NB4 (cell line): Measurements from ENCODE around the gene ICAM1.

Source experiments
- DNase-seq: peaks from one replicate; pipeline ENCODE4 v3.0.0; 2010; ENCODE audit warnings: low read depth
- H3K4me3 ChIP-seq: one replicate; pipeline ENCODE4 v1.5.1; 2011; ENCODE audit warnings: mild to moderate bottlenecking, low read depth, low read length, moderate library complexity
- MYC ChIP-seq: IDR thresholded peaks from 2 replicates; pipeline ENCODE4 v1.6.1; 2011; ENCODE audit warnings: low read depth, low read length
- POLR2A ChIP-seq: IDR thresholded peaks from 2 replicates; pipeline ENCODE4 v1.6.1; 2011; ENCODE audit warnings: mild to moderate bottlenecking; ENCODE audit not compliant: insufficient read length; ENCODE audit errors: extremely low read depth
- TF ChIP-seq, protein P1 (sequence below): IDR thresholded peaks from 2 replicates; pipeline ENCODE4 v1.6.1; 2011; ENCODE audit warnings: low read depth, low read length
- TF ChIP-seq, protein P2 (sequence below): IDR thresholded peaks from one replicate; pipeline ENCODE4 v1.5.1; 2012; ENCODE audit warnings: low read depth, low read length

ICAM1 gene

DNA sequence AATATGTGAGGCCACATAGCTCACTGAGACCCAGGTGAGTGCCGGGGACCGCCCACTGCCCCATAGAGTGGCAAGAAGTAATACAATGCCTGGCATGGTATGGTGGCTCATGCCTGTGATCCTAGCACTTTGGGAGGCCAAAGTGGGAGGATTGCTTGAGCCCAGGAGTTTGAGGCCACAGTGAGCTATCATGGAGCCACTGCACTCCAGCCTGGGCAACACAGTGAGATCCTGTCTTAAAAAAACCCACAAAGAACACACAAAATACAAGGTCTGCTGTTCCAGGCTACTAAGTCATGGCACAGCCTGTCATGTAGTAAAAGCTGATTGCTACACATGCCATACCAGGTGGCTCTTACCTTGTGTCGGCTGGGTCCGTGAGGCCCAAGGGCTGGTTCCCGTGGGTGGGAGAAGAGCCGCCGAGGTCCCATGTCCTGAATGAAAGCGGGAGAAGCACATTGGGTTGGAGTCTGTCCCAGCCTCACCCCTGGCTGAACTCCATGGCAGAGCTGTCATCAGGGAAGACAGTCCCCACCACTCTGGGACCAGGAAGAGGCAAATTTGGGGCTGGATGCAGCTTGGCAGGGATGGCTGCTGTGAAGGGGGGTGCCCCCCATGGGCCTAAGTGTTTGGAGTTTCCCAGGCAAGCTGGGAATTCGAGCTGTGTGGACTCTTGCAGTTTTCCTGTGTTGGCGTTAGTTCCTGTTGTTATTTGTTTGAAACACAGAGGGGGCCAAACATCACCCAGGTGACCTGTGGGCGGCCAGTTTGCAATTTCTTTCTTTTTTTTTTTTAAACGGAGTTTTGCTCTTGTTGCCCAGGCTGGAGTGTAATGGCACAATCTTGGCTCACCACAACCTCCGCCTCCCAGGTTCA, 48.1 kb downstream of the ICAM1 start:
- TF ChIP-seq MYC (no peak), POLR2A (no peak)
- TF ChIP-seq, protein P1, sequence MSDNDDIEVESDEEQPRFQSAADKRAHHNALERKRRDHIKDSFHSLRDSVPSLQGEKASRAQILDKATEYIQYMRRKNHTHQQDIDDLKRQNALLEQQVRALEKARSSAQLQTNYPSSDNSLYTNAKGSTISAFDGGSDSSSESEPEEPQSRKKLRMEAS = no peak
- TF ChIP-seq, protein P2, sequence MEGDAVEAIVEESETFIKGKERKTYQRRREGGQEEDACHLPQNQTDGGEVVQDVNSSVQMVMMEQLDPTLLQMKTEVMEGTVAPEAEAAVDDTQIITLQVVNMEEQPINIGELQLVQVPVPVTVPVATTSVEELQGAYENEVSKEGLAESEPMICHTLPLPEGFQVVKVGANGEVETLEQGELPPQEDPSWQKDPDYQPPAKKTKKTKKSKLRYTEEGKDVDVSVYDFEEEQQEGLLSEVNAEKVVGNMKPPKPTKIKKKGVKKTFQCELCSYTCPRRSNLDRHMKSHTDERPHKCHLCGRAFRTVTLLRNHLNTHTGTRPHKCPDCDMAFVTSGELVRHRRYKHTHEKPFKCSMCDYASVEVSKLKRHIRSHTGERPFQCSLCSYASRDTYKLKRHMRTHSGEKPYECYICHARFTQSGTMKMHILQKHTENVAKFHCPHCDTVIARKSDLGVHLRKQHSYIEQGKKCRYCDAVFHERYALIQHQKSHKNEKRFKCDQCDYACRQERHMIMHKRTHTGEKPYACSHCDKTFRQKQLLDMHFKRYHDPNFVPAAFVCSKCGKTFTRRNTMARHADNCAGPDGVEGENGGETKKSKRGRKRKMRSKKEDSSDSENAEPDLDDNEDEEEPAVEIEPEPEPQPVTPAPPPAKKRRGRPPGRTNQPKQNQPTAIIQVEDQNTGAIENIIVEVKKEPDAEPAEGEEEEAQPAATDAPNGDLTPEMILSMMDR = no peak
- DNase-seq = no peak
- no peak overlapping the region for H3K4me3 ChIP-seq

DNA sequence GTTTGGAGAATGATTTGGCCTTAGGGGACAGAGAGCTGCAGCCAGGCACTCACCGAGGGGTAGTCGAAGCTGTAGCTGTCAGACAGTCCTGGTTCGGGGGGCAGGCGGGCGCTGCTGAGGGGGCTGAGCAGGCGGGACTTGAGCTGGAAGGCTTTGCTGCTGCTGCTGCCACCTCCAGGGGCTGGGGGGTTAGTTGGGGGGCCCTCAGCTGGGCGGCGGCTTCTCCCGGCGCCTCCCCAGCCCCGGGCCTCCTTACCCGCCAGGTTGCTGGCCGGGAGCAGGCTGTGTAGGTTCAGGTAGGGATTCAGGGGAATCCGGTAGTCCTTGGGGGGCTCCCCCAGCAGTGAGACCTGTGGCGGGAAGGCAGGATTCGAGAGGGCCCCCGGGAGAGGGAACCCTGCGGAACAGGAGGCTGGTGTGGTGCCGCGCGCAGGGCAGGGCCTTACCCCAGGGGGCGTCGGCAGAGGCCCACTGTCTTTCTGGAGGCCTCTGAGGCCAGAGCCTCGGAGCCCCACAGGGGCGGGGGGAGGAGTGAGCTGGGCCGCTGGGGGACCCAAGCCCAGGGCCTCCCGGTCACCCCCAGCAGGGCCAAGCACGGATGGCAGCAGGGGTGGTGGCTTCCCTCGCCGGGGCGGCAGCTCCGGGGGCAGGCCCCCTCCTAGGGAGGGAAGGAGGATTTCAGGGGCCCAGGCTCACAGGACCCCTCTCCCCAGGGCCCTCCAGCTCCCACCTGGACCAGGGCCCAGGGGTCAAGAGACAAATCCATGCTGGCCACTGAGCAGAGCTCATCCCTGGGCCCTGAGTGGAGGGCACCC, 49.9 kb downstream of the ICAM1 start:
- H3K4me3 ChIP-seq = no peak overlapping the region
- no peak for DNase-seq
- no peak for TF ChIP-seq POLR2A
- TF ChIP-seq MYC = no peak
- TF ChIP-seq, protein P1 = no peak

DNA sequence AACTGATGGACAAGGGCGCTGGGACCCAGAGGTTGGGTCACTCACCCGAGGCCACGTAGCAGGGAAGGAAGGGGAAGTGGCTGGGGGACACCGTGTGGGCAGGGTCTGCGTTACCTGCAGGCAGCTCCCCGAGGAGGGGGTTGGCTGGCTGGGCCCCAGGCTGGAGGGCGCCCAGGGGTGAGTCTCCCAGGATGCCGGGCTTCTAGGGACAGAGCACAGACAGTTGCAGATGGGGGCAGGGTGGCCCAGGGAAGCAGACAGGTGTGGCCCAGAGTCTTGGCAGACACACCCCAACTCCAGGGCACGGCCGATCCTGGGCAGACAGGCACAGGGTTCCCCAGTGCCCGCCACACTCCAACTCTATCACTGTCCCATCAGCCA, 50.5 kb downstream of the ICAM1 start:
- peak; percentile 57 for DNase-seq
- H3K4me3 ChIP-seq = no peak overlapping the region
- TF ChIP-seq, protein P2 = no peak
- TF ChIP-seq POLR2A (no peak), MYC (no peak)
- TF ChIP-seq, protein P1 = no peak

DNA sequence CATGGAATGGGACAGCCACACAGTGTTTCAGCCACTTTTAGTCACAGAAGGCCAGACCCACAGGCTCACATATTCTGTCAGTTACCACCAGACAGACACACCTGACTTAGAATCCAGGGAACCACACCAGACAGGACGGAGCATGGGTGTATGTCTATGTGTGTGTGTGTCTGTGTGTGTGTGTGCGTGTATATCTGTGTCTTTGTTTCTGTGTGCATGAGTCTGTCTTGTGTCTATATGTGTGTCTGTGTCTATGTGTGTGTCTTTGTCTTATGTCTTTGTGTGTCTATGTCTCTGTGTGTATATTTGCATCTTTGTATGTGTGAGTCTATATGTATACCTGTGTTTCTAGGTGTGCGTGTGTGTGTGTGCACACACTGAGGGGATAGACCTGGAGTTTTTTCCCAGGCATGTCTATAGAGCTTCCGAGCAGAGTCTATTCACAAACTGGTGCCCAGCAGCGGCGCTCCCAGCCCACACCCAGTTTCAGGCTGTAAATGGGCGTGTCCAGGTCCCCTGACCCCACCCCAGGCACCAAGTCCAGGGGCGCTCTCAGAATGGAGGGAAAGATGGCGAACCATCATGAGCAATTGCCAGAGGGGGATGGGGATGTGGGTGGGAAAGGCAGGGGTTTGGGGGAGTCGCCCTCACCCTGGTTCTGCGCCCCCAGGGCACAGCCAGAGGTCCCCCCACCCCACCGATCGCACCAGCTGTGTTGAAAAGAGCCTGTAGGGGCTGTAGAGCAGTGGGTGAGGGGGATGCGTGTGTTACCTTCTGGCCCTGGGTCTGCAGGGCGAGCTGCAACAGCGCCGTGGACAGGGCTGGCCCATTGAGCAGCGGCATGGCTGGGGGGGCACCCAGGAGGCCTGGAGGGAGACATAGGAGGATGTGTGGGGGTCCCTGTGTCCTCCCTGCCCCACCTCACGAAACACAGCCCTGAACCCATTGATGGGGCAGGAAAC, 51.2 kb downstream of the ICAM1 start:
- H3K4me3 ChIP-seq = no peak overlapping the region
- no peak for DNase-seq
- TF ChIP-seq, protein P2 = no peak
- TF ChIP-seq POLR2A = no peak
- TF ChIP-seq MYC = no peak
- TF ChIP-seq, protein P1 = no peak

DNA sequence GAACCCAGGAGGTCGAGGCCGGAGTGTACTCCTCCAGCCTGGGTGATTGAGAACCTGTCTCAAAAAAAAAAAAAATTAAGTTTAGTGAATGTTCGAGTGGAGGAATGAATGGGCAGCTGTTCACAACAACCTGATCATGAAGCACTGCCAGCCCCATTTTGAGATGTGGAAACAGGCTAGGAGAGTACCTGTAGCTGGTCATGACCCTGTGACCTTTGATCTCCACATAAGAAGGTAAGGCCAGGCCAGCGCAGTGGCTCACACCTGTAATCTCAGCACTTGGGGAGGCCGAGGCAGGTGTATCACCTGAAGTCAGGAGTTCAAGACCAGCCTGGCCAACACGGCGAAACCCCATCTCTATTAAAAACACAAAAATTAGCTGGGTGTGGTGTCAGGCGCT, 54.8 kb downstream of the ICAM1 start:
- TF ChIP-seq MYC = no peak
- TF ChIP-seq, protein P1 = no peak
- TF ChIP-seq POLR2A = no peak
- TF ChIP-seq, protein P2 = no peak
- no peak overlapping the region for H3K4me3 ChIP-seq
- no peak for DNase-seq
